DMS53 (cell line): ENCODE data around the gene PCDHGB7.
"Not testable (repeated sequence)": the region's sequence is repeated elsewhere in the genome, so short reads cannot be mapped to it uniquely, and the experiment has no call there.

Experiments used
- DNase-seq: peaks from one replicate; lab custom pipeline; 2025; lab: John Stamatoyannopoulos, UW

Gene PCDHGB7

GRCh38 chr5:141430332-141431113 lies 13.0 kb downstream of the PCDHGB7 start, which contains the start of gene PCDHGA12:
Gene PCDHGA12 (plus strand): TSS chr5:141430507. CDS start chr5:141430760, 253 bp downstream.
- DNase-seq, result peak; percentile 65

- no peak for DNase-seq
Observed at GRCh38 chr5:141431286-141431685, 13.8 kb downstream of the PCDHGB7 start.

- DNase-seq, result not testable (repeated sequence)
Observed at GRCh38 chr5:141432308-141432707, 14.8 kb downstream of the PCDHGB7 start.

GRCh38 chr5:141432726-141433125 lies 15.2 kb downstream of the PCDHGB7 start:
- DNase-seq, result not testable (repeated sequence)

GRCh38 chr5:141434006-141434405 lies 16.5 kb downstream of the PCDHGB7 start:
- DNase-seq, result no peak

GRCh38 chr5:141437221-141437620 lies 19.7 kb downstream of the PCDHGB7 start:
- DNase-seq, result no peak

- no peak for DNase-seq
Observed at GRCh38 chr5:141439411-141440141, 22.1 kb downstream of the PCDHGB7 start.

- DNase-seq, result no peak
Observed at GRCh38 chr5:141440341-141440740, 22.9 kb downstream of the PCDHGB7 start.

- DNase-seq, result no peak
Observed at GRCh38 chr5:141441571-141442170, 24.2 kb downstream of the PCDHGB7 start.

- DNase-seq, result no peak
Observed at GRCh38 chr5:141465351-141465750, 47.9 kb downstream of the PCDHGB7 start.
